Endothelial cell of umbilical vein (primary cell): ENCODE data around the gene KRT26. TPM values are rescaled to one million over a fixed set of nuclear protein-coding genes. Genes with fewer than 3 reads are reported as not detected.

Experiments
- BruUV-seq: library from RNA; stranded (reverse); fragments of 400-500 nt; replicated peaks from 2 replicates; lab custom pipeline; 2021; lab: Mats Ljungman, UMichigan
- CTCF ChIA-PET: fragments of 300-600, 350-600 bp; sonication (Branson Sonifier 250); formaldehyde crosslinking; loops from one replicate; lab custom pipeline; 2021; ENCODE audit warnings: antibody characterized with exemption, inconsistent platforms; lab: Charles Lee
- POLR2A ChIA-PET: fragments of 300-600, 350-600 bp; sonication (Branson Sonifier 250); formaldehyde crosslinking; loops from one replicate; lab custom pipeline; 2021; ENCODE audit warnings: antibody characterized with exemption, inconsistent platforms; lab: Charles Lee
- DNase-seq: peaks from one replicate; pipeline ENCODE4 v3.0.0-alpha.2; 2011; ENCODE audit warnings: low read depth, low spot score
- FAIRE-seq: peaks from 2 replicates; lab custom pipeline; 2011; peaks lifted over from hg19 to GRCh38; lab: Jason Lieb, UNC
- H2AFZ ChIP-seq: 2 replicates; pipeline ENCODE4 v1.6.0; 2012; ENCODE audit warnings: low read depth, low read length, control low read depth, inconsistent platforms
- H3K27ac ChIP-seq: 2 replicates; pipeline ENCODE4 v1.5.1; 2011; ENCODE audit warnings: low read depth, mild to moderate bottlenecking, control low read depth, low read length, moderate library complexity; ENCODE audit not compliant: insufficient read depth
- H3K27me3 ChIP-seq, 2 experiments: 2 replicates each; pipeline versions ENCODE4 v1.6.0 to v1.6.1; 2011; ENCODE audit warnings: low read length in 2 of 2, mixed read lengths in 1 of 2; ENCODE audit not compliant: control insufficient read depth in 2 of 2, insufficient read depth in 2 of 2
- H3K36me3 ChIP-seq, 2 experiments: 2 replicates in 1 of 2; 3 replicates in 1 of 2; pipeline ENCODE4 v1.5.1; 2011; ENCODE audit warnings: low read length in 2 of 2, mild to moderate bottlenecking in 1 of 2, moderate library complexity in 1 of 2; ENCODE audit not compliant: control insufficient read depth in 2 of 2, insufficient read depth in 2 of 2; ENCODE audit errors: extremely low read depth in 1 of 2
- H3K4me1 ChIP-seq: 3 replicates; pipeline ENCODE4 v1.5.1; 2011; ENCODE audit warnings: mild to moderate bottlenecking, low read length; ENCODE audit not compliant: control insufficient read depth, insufficient read depth; ENCODE audit errors: extremely low read depth
- H3K4me2 ChIP-seq: 2 replicates; pipeline ENCODE4 v1.6.1; 2011; ENCODE audit warnings: low read length, control low read depth, mixed read lengths; ENCODE audit not compliant: insufficient read depth
- H3K4me3 ChIP-seq, 3 experiments: fragments of 200-600 bp in 1 of 3; sonication (generic), shearing (Covaris generic) in 1 of 3; replicated peaks in 1 of 3; 2 replicates each; pipeline ENCODE4 v1.5.1; 2011 to 2016; ENCODE audit warnings: control low read depth in 3 of 3, low read length in 3 of 3, mild to moderate bottlenecking in 2 of 3, inconsistent platforms in 1 of 3, low read depth in 1 of 3, moderate library complexity in 1 of 3; ENCODE audit not compliant: insufficient read depth in 1 of 3
- H3K79me2 ChIP-seq: 2 replicates; pipeline ENCODE4 v1.6.0; 2012; ENCODE audit warnings: low read length, inconsistent platforms; ENCODE audit not compliant: control insufficient read depth, insufficient read depth
- H3K9ac ChIP-seq: replicated peaks from 2 replicates; pipeline ENCODE3; 2011; ENCODE audit warnings: low read length, control low read depth; ENCODE audit not compliant: insufficient read depth; ENCODE audit errors: extremely low read depth
- H3K9me1 ChIP-seq: replicated peaks from 3 replicates; pipeline ENCODE4 v1.6.0; 2011; ENCODE audit warnings: mild to moderate bottlenecking, low read length; ENCODE audit not compliant: control insufficient read depth, insufficient read depth; ENCODE audit errors: extremely low read depth
- H3K9me3 ChIP-seq: replicated peaks from 2 replicates; pipeline ENCODE4 v1.5.1; 2012; ENCODE audit warnings: low read length, inconsistent platforms; ENCODE audit not compliant: control insufficient read depth, insufficient read depth
- H4K20me1 ChIP-seq: replicated peaks from 2 replicates; pipeline ENCODE3; 2011; ENCODE audit warnings: mild to moderate bottlenecking, low read length; ENCODE audit not compliant: control insufficient read depth, insufficient read depth; ENCODE audit errors: extremely low read depth
- FOS ChIP-seq: IDR thresholded peaks from 2 replicates; pipeline ENCODE4 v1.6.1; 2011; ENCODE audit warnings: mild to moderate bottlenecking, low read length, moderate library complexity, borderline replicate concordance; ENCODE audit not compliant: insufficient read depth
- GATA2 ChIP-seq: IDR thresholded peaks from 2 replicates; pipeline ENCODE4 v1.7.0; 2011; ENCODE audit warnings: low read depth, mild to moderate bottlenecking, moderate library complexity, mixed read lengths, low read length; ENCODE audit not compliant: insufficient read length, insufficient read depth
- JUN ChIP-seq: IDR thresholded peaks from 2 replicates; pipeline ENCODE4 v1.6.1; 2011; ENCODE audit warnings: borderline replicate concordance, low read depth; ENCODE audit not compliant: insufficient read length, insufficient read depth
- MYC ChIP-seq: IDR thresholded peaks from one replicate; pipeline ENCODE4 v1.6.1; 2011; ENCODE audit warnings: mild to moderate bottlenecking, low read depth, low read length
- POLR2A ChIP-seq: IDR thresholded peaks from 2 replicates; pipeline ENCODE4 v1.6.1; 2012; ENCODE audit warnings: low read depth, mild to moderate bottlenecking, control low read depth, low read length
- POLR2AphosphoS5 ChIP-seq: IDR thresholded peaks from 2 replicates; pipeline ENCODE4 v1.6.1; 2012; ENCODE audit warnings: low read depth, mild to moderate bottlenecking, control low read depth, low read length, moderate library complexity; ENCODE audit not compliant: insufficient read depth
- dilution Hi-C: fragments of 300-500 bp; cut with MboI; formaldehyde crosslinking; loops from one replicate; pipeline ENCODE4 v1.15.0; 2019; ENCODE audit warnings: low sequenced_read_pairs; ENCODE audit not compliant: extremely low pct_ligation_motif_present
- intact Hi-C: fragments of 100-400 bp; cut with micrococcal nuclease; formaldehyde crosslinking; loops from one replicate; pipeline ENCODE4 v1.10.0; 2022
- polyA plus RNA-seq, 4 experiments: library from polyadenylated mRNA; depleted of rRNA in 3 of 4; stranded (reverse) in 3 of 4; unstranded in 1 of 4; fragments of >200 nt; gene quantifications; 2 replicates each; pipeline versions ENCODE4 v1.2.1 to v1.2.3, GENCODE V29; 2011 to 2012; ENCODE audit warnings: missing spikeins in 1 of 4
- total RNA-seq: library from RNA; stranded (reverse); gene quantifications from 2 replicates; pipeline ENCODE4 v1.2.3, GENCODE V29; 2021
- TF ChIP-seq, protein P1 (sequence below): IDR thresholded peaks from 2 replicates; pipeline ENCODE4 v1.6.1; 2011; ENCODE audit not compliant: insufficient read depth, insufficient read length
- TF ChIP-seq, protein P2 (sequence below), 2 donors: IDR thresholded peaks; 1 replicate in 1 of 2; 2 replicates in 1 of 2; pipeline ENCODE4 v1.5.1; 2011; ENCODE audit warnings: low read length in 2 of 2, mild to moderate bottlenecking in 2 of 2, moderate library complexity in 2 of 2, control low read depth in 1 of 2, inconsistent platforms in 1 of 2, low read depth in 1 of 2; ENCODE audit not compliant: insufficient read depth in 1 of 2; ENCODE audit errors: extremely low read depth in 1 of 2

Gene KRT26
- total and polyA plus RNA-seq, 2 donors (not counting 3 experiments of a cell fraction or from before 2014, with no cell fraction given), result not detected

DNA sequence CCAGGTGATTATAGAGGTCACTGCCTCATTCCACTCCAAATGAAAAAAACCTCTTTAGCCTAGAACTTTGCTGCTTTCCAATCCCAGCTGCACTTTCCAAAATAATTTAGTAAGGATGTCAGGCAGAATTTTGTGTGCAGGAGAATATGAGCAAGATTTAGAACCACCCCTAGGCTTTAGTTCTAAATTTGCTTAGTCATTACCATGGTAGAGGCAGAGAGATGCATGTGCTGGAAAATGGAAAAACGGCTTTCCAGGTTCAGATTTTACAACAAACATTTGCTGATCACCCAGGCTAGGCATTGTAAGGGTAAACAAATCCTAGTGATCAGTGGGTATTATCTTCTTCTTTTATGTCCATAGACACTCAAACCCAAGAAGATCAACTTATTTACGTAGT is 6.3 kb downstream of the KRT26 start:
- no peaks in the 10 kb centered on the region for H4K20me1 ChIP-seq
- TF ChIP-seq, protein P1, sequence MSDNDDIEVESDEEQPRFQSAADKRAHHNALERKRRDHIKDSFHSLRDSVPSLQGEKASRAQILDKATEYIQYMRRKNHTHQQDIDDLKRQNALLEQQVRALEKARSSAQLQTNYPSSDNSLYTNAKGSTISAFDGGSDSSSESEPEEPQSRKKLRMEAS, result no peak
- TF ChIP-seq MYC (no peak), JUN (no peak), POLR2AphosphoS5 (no peak), GATA2 (no peak), FOS (no peak), POLR2A (no peak)
- TF ChIP-seq, protein P2, sequence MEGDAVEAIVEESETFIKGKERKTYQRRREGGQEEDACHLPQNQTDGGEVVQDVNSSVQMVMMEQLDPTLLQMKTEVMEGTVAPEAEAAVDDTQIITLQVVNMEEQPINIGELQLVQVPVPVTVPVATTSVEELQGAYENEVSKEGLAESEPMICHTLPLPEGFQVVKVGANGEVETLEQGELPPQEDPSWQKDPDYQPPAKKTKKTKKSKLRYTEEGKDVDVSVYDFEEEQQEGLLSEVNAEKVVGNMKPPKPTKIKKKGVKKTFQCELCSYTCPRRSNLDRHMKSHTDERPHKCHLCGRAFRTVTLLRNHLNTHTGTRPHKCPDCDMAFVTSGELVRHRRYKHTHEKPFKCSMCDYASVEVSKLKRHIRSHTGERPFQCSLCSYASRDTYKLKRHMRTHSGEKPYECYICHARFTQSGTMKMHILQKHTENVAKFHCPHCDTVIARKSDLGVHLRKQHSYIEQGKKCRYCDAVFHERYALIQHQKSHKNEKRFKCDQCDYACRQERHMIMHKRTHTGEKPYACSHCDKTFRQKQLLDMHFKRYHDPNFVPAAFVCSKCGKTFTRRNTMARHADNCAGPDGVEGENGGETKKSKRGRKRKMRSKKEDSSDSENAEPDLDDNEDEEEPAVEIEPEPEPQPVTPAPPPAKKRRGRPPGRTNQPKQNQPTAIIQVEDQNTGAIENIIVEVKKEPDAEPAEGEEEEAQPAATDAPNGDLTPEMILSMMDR (IDR thresholded peaks at IDR 0.05; ENCODE audit: extremely low read depth in 1 of 2, insufficient read depth in 1 of 2, low read depth in 1 of 2, low read length in 2 of 2), result no peak
- H3K79me2 ChIP-seq, result no peaks in the 10 kb centered on the region
- H3K27ac ChIP-seq, result no peak overlapping the region
- ChIA-PET POLR2A (no interaction called here), CTCF (no interaction called here)
- no peak overlapping the region for H3K4me3 ChIP-seq
- H3K4me2 ChIP-seq, result no peak overlapping the region
- no peaks in the 10 kb centered on the region for H3K4me1 ChIP-seq
- no peak overlapping the region for H3K9ac ChIP-seq
- BruUV-seq, result no TSS peak
- H3K27me3 ChIP-seq, result peaks cover 2 to 5% of the 10 kb centered on the region in 2 experiments
- no peaks in the 10 kb centered on the region for H3K9me3 ChIP-seq
- DNase-seq (no peak), FAIRE-seq (no peak)
- intact Hi-C loops, result no loop called here
- no peaks in the 10 kb centered on the region for H3K36me3 ChIP-seq
- H3K9me1 ChIP-seq, result no peaks in the 10 kb centered on the region
- dilution Hi-C loops, result no loop called here
- no peak overlapping the region for H2AFZ ChIP-seq
